GM23338 (cell line): ENCODE measurements around the gene OR52E5. TPM values are rescaled to one million over a fixed set of nuclear protein-coding genes. Genes with fewer than 3 reads are reported as not detected.

Source experiments
- CREB1 ChIP-seq: fragments of 250-450 bp; sonication (Bioruptor Pico); IDR thresholded peaks from 2 replicates; pipeline ENCODE4 v1.5.0; 2020; ENCODE audit warnings: low read depth, mild to moderate bottlenecking, moderate library complexity
- POLR2AphosphoS5 ChIP-seq: IDR thresholded peaks from 2 replicates; pipeline ENCODE4 v1.6.1; 2016; ENCODE audit warnings: antibody characterized with exemption, low read depth
- polyA plus RNA-seq: library from polyadenylated mRNA; unstranded; fragments of >200 nt; fragmentation: Nextera tagmentation; extraction: Ambion mirVana; gene quantifications from 2 replicates; pipeline ENCODE4 v1.2.1, GENCODE V29; 2016
- total RNA-seq: library from RNA; depleted of rRNA; stranded (reverse); fragments of >200 nt; shearing (Covaris generic); gene quantifications from 2 replicates; pipeline ENCODE4 v1.2.3, GENCODE V29; 2014; rRNA removed
- TF ChIP-seq, protein P1 (sequence below): IDR thresholded peaks from one replicate; pipeline ENCODE4 v1.6.1; 2018; ENCODE audit warnings: antibody characterized with exemption; ENCODE audit not compliant: unreplicated experiment
- TF ChIP-seq, protein P2 (sequence below), 2 experiments: fragments of 200-600 bp in 1 of 2; sonication (generic) in 1 of 2; conservative IDR thresholded peaks; 2 replicates each; pipeline versions ENCODE4 v1.5.1 to v1.6.1; 2016 to 2017; ENCODE audit warnings: antibody characterized with exemption in 2 of 2, low read depth in 2 of 2, mild to moderate bottlenecking in 2 of 2, moderate library complexity in 1 of 2

OR52E5 gene
- total and polyA plus RNA-seq, 2 experiments from 2014 or later = not detected

DNA sequence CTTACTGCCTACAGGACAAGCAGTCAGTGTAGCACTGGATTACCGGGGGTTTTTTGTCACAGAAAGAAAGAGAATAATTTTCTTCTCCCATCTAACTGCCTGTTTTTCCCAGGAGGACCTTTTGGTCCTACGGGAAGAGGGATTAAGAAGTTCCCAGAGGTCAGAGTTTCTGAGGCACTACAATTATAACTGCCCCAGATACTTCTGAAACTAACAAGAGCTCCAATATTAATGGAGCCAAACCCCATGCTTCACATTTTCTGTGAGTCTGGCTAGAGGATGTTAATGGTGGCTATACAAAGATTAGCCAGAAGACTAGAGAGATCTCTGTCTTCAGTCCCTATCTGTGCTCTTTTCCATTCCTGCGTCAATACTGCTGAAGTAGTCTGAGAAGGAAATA, 48.9 kb downstream of the OR52E5 start, which contains the start of gene OR56A3 (continued):
- TF ChIP-seq, protein P1, sequence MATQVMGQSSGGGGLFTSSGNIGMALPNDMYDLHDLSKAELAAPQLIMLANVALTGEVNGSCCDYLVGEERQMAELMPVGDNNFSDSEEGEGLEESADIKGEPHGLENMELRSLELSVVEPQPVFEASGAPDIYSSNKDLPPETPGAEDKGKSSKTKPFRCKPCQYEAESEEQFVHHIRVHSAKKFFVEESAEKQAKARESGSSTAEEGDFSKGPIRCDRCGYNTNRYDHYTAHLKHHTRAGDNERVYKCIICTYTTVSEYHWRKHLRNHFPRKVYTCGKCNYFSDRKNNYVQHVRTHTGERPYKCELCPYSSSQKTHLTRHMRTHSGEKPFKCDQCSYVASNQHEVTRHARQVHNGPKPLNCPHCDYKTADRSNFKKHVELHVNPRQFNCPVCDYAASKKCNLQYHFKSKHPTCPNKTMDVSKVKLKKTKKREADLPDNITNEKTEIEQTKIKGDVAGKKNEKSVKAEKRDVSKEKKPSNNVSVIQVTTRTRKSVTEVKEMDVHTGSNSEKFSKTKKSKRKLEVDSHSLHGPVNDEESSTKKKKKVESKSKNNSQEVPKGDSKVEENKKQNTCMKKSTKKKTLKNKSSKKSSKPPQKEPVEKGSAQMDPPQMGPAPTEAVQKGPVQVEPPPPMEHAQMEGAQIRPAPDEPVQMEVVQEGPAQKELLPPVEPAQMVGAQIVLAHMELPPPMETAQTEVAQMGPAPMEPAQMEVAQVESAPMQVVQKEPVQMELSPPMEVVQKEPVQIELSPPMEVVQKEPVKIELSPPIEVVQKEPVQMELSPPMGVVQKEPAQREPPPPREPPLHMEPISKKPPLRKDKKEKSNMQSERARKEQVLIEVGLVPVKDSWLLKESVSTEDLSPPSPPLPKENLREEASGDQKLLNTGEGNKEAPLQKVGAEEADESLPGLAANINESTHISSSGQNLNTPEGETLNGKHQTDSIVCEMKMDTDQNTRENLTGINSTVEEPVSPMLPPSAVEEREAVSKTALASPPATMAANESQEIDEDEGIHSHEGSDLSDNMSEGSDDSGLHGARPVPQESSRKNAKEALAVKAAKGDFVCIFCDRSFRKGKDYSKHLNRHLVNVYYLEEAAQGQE = no peak
- TF ChIP-seq CREB1 = no peak
- TF ChIP-seq POLR2AphosphoS5 = no peak
- TF ChIP-seq, protein P2, sequence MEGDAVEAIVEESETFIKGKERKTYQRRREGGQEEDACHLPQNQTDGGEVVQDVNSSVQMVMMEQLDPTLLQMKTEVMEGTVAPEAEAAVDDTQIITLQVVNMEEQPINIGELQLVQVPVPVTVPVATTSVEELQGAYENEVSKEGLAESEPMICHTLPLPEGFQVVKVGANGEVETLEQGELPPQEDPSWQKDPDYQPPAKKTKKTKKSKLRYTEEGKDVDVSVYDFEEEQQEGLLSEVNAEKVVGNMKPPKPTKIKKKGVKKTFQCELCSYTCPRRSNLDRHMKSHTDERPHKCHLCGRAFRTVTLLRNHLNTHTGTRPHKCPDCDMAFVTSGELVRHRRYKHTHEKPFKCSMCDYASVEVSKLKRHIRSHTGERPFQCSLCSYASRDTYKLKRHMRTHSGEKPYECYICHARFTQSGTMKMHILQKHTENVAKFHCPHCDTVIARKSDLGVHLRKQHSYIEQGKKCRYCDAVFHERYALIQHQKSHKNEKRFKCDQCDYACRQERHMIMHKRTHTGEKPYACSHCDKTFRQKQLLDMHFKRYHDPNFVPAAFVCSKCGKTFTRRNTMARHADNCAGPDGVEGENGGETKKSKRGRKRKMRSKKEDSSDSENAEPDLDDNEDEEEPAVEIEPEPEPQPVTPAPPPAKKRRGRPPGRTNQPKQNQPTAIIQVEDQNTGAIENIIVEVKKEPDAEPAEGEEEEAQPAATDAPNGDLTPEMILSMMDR (conservative IDR thresholded peaks at IDR 0.05; ENCODE audit: low read depth in 2 of 2) = no peak

Other genes starting within 250 kb of the OR52E5 start
- 17.7 and 20.8 TPM in 2 replicates for gene TRIM5, start 208.1 kb upstream of the OR52E5 start, total RNA-seq
- 16.1 and 21.0 TPM in 2 replicates for gene TRIM5, start 208.1 kb upstream of the OR52E5 start, polyA plus RNA-seq
- gene TRIM22, start 203.4 kb upstream of the OR52E5 start, total RNA-seq = 30.9 and 41.1 TPM in 2 replicates
- gene TRIM22, start 203.4 kb upstream of the OR52E5 start, polyA plus RNA-seq = 17.8 and 23.9 TPM in 2 replicates
- 0.28 TPM in 1 of 2 replicates, not detected in the other for gene OR56B1, start 156.8 kb upstream of the OR52E5 start, total RNA-seq
- not detected in 2 replicates for gene OR56B1, start 156.8 kb upstream of the OR52E5 start, polyA plus RNA-seq
- gene OR52N4, start 139.0 kb upstream of the OR52E5 start, total RNA-seq = 0.27 TPM in 1 of 2 replicates, not detected in the other
- not detected in 2 replicates for gene OR52N4, start 139.0 kb upstream of the OR52E5 start, polyA plus RNA-seq
- not detected in 2 replicates for gene OR52N5, start 109.9 kb upstream of the OR52E5 start, total RNA-seq
- not detected in 2 replicates for gene OR52N5, start 109.9 kb upstream of the OR52E5 start, polyA plus RNA-seq
- gene OR52N1, start 101.9 kb upstream of the OR52E5 start, total RNA-seq = not detected in 2 replicates
- not detected in 2 replicates for gene OR52N1, start 101.9 kb upstream of the OR52E5 start, polyA plus RNA-seq
- 0.89 TPM in 1 of 2 replicates, not detected in the other for gene OR52N2, start 84.3 kb upstream of the OR52E5 start, total RNA-seq
- gene OR52N2, start 84.3 kb upstream of the OR52E5 start, polyA plus RNA-seq = 0.19 and 0.43 TPM in 2 replicates
- 0.66 TPM in 1 of 2 replicates, not detected in the other for gene OR52E6, start 51.3 kb upstream of the OR52E5 start, total RNA-seq
- not detected in 2 replicates for gene OR52E6, start 51.3 kb upstream of the OR52E5 start, polyA plus RNA-seq
- 0.21 TPM in 1 of 2 replicates, not detected in the other for gene OR52E8, start 35.5 kb upstream of the OR52E5 start, total RNA-seq
- gene OR52E8, start 35.5 kb upstream of the OR52E5 start, polyA plus RNA-seq = not detected in 2 replicates
- not detected in 2 replicates for gene OR52E4, start 12.6 kb upstream of the OR52E5 start, total RNA-seq
- gene OR52E4, start 12.6 kb upstream of the OR52E5 start, polyA plus RNA-seq = not detected in 2 replicates
- gene OR56A3, start 49.0 kb downstream of the OR52E5 start, total RNA-seq = not detected in 2 replicates
- not detected in 2 replicates for gene OR56A3, start 49.0 kb downstream of the OR52E5 start, polyA plus RNA-seq
- 1.9 TPM in 1 of 2 replicates, not detected in the other for gene OR56A5, start 75.3 kb downstream of the OR52E5 start, total RNA-seq
- gene OR56A5, start 75.3 kb downstream of the OR52E5 start, polyA plus RNA-seq = not detected in 2 replicates
- gene OR52L1, start 93.8 kb downstream of the OR52E5 start, total RNA-seq = 0.17 TPM in 1 of 2 replicates, not detected in the other
- gene OR52L1, start 93.8 kb downstream of the OR52E5 start, polyA plus RNA-seq = not detected in 2 replicates
- gene OR56A4, start 113.7 kb downstream of the OR52E5 start, total RNA-seq = 0.10 and 0.23 TPM in 2 replicates
- gene OR56A4, start 113.7 kb downstream of the OR52E5 start, polyA plus RNA-seq = 0.16 and 0.23 TPM in 2 replicates
- 0.35 and 0.97 TPM in 2 replicates for gene OR56A1, start 137.6 kb downstream of the OR52E5 start, total RNA-seq
- 0.06 and 0.10 TPM in 2 replicates for gene OR56A1, start 137.6 kb downstream of the OR52E5 start, polyA plus RNA-seq
- gene OR56B4, start 214.5 kb downstream of the OR52E5 start, total RNA-seq = not detected in 2 replicates
- not detected in 2 replicates for gene OR56B4, start 214.5 kb downstream of the OR52E5 start, polyA plus RNA-seq